Parathyroid adenoma (tissue), 2 donors: ENCODE measurements around the gene PDCD4.

Source experiments
- H2AFZ ChIP-seq: fragments of 300-600 bp; sonication (generic); one replicate; pipeline ENCODE4 v1.7.0; 2017; ENCODE audit warnings: antibody characterized with exemption, mild to moderate bottlenecking
- H3K27ac ChIP-seq: fragments of 300-600 bp; sonication (generic); one replicate; pipeline ENCODE4 v1.7.0; 2017
- H3K27me3 ChIP-seq: fragments of 300-600 bp; sonication (generic); one replicate; pipeline ENCODE4 v1.7.0; 2017; ENCODE audit warnings: low read length; ENCODE audit not compliant: control insufficient read depth, insufficient read depth
- H3K36me3 ChIP-seq: fragments of 300-600 bp; sonication (generic); one replicate; pipeline ENCODE4 v1.7.0; 2017; ENCODE audit warnings: low read length; ENCODE audit not compliant: control insufficient read depth, insufficient read depth
- H3K4me1 ChIP-seq: fragments of 300-600 bp; sonication (generic); one replicate; pipeline ENCODE4 v1.7.0; 2017; ENCODE audit warnings: control low read depth
- H3K4me2 ChIP-seq: fragments of 300-600 bp; sonication (generic); one replicate; pipeline ENCODE4 v1.7.0; 2017; ENCODE audit warnings: low read length
- H3K4me3 ChIP-seq: fragments of 300-600 bp; sonication (generic); one replicate; pipeline ENCODE4 v1.7.0; 2017; ENCODE audit warnings: low read depth, low read length
- H3K79me2 ChIP-seq: fragments of 300-600 bp; sonication (generic); one replicate; pipeline ENCODE4 v1.7.0; 2017; ENCODE audit warnings: control low read depth
- H3K9ac ChIP-seq: fragments of 300-600 bp; sonication (generic); one replicate; pipeline ENCODE4 v1.7.0; 2017; ENCODE audit warnings: mild to moderate bottlenecking
- H3K9me3 ChIP-seq: fragments of 300-600 bp; sonication (generic); one replicate; pipeline ENCODE4 v1.7.0; 2017; ENCODE audit warnings: low read length; ENCODE audit not compliant: control insufficient read depth
- TF ChIP-seq, protein P1 (sequence below): fragments of 300-600 bp; sonication (generic); IDR thresholded peaks from one replicate; pipeline ENCODE4 v1.7.0; 2017; ENCODE audit warnings: antibody characterized with exemption, mild to moderate bottlenecking
- donor health status: primary hyperparathyroidism.

The PDCD4 gene

GRCh38 chr10:110918269-110918642, 46.5 kb downstream of the PDCD4 start:
- H3K4me2 ChIP-seq: peak overlapping the region; percentile 97

DNA sequence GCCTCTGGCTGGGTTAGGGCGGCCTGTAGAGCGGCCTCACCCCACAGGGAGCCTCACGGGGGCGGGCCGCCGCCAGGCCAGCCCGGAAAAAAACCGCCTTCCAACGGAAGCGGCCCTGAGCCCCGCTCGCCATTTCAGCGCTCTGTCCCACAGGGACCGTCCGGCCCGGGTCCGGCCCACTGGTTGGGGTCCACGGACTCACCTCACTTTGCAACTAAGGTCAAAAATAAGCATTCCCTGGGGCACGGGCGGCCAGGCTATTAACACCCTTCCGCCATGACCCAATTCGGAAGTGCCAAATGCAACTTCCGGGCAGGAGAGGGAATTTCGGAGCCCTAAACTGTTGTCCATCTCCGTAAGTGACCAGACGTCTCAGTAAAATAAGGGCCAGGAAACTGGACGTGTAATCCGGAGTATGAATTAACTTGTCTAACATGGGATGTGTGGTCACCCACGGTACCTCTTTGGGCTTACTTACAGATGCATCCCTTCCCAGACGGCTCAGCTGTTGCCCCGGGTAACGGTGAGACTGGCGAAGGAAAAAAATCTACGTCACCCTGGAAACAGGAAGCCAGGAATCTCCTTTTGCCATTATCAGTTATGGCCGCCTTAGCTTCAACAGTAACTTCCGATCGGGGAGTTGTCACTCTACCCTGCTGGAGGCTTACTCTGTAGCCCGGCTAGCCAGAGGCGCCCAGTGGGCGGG, 47.1 kb downstream of the PDCD4 start, which contains the start of gene BBIP1:
TSS of gene BBIP1 (minus strand) at position 538 of the 706 bp plus-strand sequence. CDS start 1,023 bp downstream, outside the sequence.
- H3K9ac ChIP-seq: peak within 1 kb of the TSS; percentile 78
- no peaks in the 10 kb centered on the region for H3K36me3 ChIP-seq
- H3K4me2 ChIP-seq: peak within 1 kb of the TSS; percentile 97
- peak within 1 kb of the TSS; percentile 87 for H2AFZ ChIP-seq
- peak within 1 kb of the TSS; percentile 89 for H3K4me3 ChIP-seq
- H3K27ac ChIP-seq: peak within 1 kb of the TSS; percentile 99
- peaks cover 30% of the 10 kb centered on the region for H3K4me1 ChIP-seq
- TF ChIP-seq, protein P1, sequence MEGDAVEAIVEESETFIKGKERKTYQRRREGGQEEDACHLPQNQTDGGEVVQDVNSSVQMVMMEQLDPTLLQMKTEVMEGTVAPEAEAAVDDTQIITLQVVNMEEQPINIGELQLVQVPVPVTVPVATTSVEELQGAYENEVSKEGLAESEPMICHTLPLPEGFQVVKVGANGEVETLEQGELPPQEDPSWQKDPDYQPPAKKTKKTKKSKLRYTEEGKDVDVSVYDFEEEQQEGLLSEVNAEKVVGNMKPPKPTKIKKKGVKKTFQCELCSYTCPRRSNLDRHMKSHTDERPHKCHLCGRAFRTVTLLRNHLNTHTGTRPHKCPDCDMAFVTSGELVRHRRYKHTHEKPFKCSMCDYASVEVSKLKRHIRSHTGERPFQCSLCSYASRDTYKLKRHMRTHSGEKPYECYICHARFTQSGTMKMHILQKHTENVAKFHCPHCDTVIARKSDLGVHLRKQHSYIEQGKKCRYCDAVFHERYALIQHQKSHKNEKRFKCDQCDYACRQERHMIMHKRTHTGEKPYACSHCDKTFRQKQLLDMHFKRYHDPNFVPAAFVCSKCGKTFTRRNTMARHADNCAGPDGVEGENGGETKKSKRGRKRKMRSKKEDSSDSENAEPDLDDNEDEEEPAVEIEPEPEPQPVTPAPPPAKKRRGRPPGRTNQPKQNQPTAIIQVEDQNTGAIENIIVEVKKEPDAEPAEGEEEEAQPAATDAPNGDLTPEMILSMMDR: peak; percentile 7
- H3K9me3 ChIP-seq: no peaks in the 10 kb centered on the region
- H3K27me3 ChIP-seq: no peaks in the 10 kb centered on the region
- peaks cover 3% of the 10 kb centered on the region for H3K79me2 ChIP-seq

More at GRCh38 chr10:110918269-110918642, 46.5 kb downstream of the PDCD4 start:
- Histone ChIP-seq H3K9me3 (no peaks in the 10 kb centered on the region), H3K36me3 (no peaks in the 10 kb centered on the region), H3K4me1 (peaks cover 31% of the 10 kb centered on the region), H3K4me3 (peak overlapping the region; percentile 89), H3K9ac (no peak overlapping the region), H2AFZ (peak overlapping the region; percentile 87), H3K27me3 (no peaks in the 10 kb centered on the region), H3K27ac (peak overlapping the region; percentile 99), H3K79me2 (peaks cover 3% of the 10 kb centered on the region)
- TF ChIP-seq, protein P1: no peak

- Histone ChIP-seq H3K9me3 (no peaks in the 10 kb centered on the region), H3K27me3 (no peaks in the 10 kb centered on the region), H2AFZ (peak within 1 kb of the TSS; percentile 87), H3K79me2 (peaks cover 3% of the 10 kb centered on the region), H3K27ac (peak within 1 kb of the TSS; percentile 99), H3K36me3 (no peaks in the 10 kb centered on the region), H3K9ac (peak within 1 kb of the TSS; percentile 78), H3K4me2 (peak within 1 kb of the TSS; percentile 97), H3K4me3 (peak within 1 kb of the TSS; percentile 89), H3K4me1 (peaks cover 24% of the 10 kb centered on the region)
- TF ChIP-seq, protein P1: peak; percentile 33
Measured at GRCh38 chr10:110919349-110919931, 47.7 kb downstream of the PDCD4 start, which contains the start of gene SHOC2. Gene SHOC2, plus strand, starts transcription at chr10:110919604. Its CDS starts 44,755 bp downstream, at chr10:110964359.

GRCh38 chr10:110919971-110920881, 48.5 kb downstream of the PDCD4 start:
- H3K4me1 ChIP-seq: peaks cover 16% of the 10 kb centered on the region

More at GRCh38 chr10:110919971-110920881, 48.5 kb downstream of the PDCD4 start:
- Histone ChIP-seq H3K9me3 (no peaks in the 10 kb centered on the region), H3K4me3 (peak overlapping the region; percentile 70), H2AFZ (peak overlapping the region; percentile 56), H3K79me2 (peaks cover 3% of the 10 kb centered on the region), H3K27me3 (no peaks in the 10 kb centered on the region), H3K4me2 (peak overlapping the region; percentile 72), H3K27ac (peak overlapping the region; percentile 74), H3K36me3 (no peaks in the 10 kb centered on the region), H3K9ac (peak overlapping the region; percentile 51)
- TF ChIP-seq, protein P1: no peak
